Measurements from ENCODE around the gene IMPG2. TPM values are rescaled to one million over a fixed set of nuclear protein-coding genes. Genes with fewer than 3 reads are reported as not detected.

IMPG2 gene
- total RNA-seq (ENCODE audit: unreplicated experiment) = 0.74 TPM
- long read RNA-seq = 0 reads

DNA sequence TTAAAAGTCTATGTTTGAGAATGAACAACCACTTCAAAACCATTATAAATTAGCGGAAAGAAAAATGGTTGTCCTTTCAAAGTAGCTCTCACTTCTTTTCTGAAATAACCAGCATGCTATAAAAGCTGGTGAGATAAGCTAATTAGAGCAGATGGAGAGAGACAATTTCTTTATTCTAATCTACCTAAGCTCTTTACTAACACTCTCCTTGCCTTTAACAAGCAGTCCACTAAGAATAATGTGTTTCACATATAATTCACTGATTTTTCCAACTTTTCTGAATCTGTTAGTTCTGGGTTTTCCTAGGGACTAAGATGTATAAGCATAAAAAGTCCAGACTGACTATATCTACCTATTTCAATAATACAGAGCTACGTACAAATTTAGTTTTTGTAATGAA is at the start of gene IMPG2:
Gene IMPG2 (minus strand): TSS at position 101 of the 400 bp plus-strand sequence. CDS start 203 bp downstream, outside the sequence.
- H3K9me3 Mint-ChIP-seq (ENCODE audit: unreplicated experiment) = no peaks in the 10 kb centered on the region
- no peaks in the 10 kb centered on the region for H3K36me3 Mint-ChIP-seq (ENCODE audit: low read depth, unreplicated experiment)
- TF ChIP-seq, protein P1, sequence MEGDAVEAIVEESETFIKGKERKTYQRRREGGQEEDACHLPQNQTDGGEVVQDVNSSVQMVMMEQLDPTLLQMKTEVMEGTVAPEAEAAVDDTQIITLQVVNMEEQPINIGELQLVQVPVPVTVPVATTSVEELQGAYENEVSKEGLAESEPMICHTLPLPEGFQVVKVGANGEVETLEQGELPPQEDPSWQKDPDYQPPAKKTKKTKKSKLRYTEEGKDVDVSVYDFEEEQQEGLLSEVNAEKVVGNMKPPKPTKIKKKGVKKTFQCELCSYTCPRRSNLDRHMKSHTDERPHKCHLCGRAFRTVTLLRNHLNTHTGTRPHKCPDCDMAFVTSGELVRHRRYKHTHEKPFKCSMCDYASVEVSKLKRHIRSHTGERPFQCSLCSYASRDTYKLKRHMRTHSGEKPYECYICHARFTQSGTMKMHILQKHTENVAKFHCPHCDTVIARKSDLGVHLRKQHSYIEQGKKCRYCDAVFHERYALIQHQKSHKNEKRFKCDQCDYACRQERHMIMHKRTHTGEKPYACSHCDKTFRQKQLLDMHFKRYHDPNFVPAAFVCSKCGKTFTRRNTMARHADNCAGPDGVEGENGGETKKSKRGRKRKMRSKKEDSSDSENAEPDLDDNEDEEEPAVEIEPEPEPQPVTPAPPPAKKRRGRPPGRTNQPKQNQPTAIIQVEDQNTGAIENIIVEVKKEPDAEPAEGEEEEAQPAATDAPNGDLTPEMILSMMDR (IDR thresholded peaks at IDR 0.05; ENCODE audit: unreplicated experiment) = no peak
- no peaks in the 10 kb centered on the region for H3K4me1 Mint-ChIP-seq (ENCODE audit: unreplicated experiment)
- no peaks in the 10 kb centered on the region for H3K27me3 Mint-ChIP-seq (ENCODE audit: unreplicated experiment)
- H3K27ac Mint-ChIP-seq (ENCODE audit: unreplicated experiment) = no peak within 1 kb of the TSS
- no peak within 1 kb of the TSS for H3K4me3 Mint-ChIP-seq (ENCODE audit: unreplicated experiment)
- no peak for DNase-seq (ENCODE audit: low spot score)

DNA sequence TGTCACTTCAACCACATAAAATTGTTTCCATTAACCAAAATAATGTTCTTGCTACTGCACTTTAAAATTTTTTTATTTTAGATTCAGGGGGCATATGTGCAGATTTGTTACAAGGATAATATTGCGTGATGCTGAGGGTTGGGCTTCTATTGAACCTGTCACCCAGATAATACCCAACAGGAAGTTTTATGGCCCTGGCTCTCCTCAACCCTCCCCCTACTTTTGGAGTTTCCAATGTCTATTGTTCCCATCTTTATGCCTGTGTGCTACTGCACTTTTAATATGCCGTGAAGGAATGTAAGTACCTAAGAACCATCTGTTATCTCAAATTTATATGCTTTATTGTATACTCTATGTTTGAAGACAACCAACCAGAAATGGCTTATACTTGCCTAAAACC is 42.0 kb upstream of the IMPG2 start:
- DNase-seq (ENCODE audit: low spot score) = no peak
- peaks cover 13% of the 10 kb centered on the region for H3K36me3 Mint-ChIP-seq (ENCODE audit: low read depth, unreplicated experiment)
- H3K27me3 Mint-ChIP-seq (ENCODE audit: unreplicated experiment) = no peaks in the 10 kb centered on the region
- no peak overlapping the region for H3K27ac Mint-ChIP-seq (ENCODE audit: unreplicated experiment)
- TF ChIP-seq, protein P1 (IDR thresholded peaks at IDR 0.05; ENCODE audit: unreplicated experiment) = no peak
- H3K4me3 Mint-ChIP-seq (ENCODE audit: unreplicated experiment) = no peak overlapping the region
- H3K9me3 Mint-ChIP-seq (ENCODE audit: unreplicated experiment) = no peaks in the 10 kb centered on the region
- no peaks in the 10 kb centered on the region for H3K4me1 Mint-ChIP-seq (ENCODE audit: unreplicated experiment)

DNA sequence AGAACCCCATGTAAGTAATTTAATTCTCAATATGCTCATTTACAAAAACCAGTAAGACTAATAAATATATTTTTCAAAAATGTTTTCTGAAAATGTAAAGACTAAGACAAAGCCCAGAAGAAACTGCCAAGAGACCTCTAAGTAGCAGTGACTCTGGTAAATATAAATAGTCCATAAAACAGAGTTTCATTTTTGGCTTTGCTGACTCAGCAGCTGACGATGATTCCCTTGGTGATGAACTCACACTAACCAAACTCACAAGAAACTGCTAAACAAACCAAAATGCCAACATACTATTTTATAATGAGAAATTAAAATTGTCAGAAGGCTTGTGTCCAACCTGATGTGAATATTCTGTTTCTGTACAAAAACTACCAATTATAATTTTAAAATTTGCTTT is 31.5 kb upstream of the IMPG2 start:
- Mint-ChIP-seq H3K9me3 (ENCODE audit: unreplicated experiment) (no peaks in the 10 kb centered on the region), H3K36me3 (ENCODE audit: low read depth, unreplicated experiment) (no peaks in the 10 kb centered on the region), H3K4me3 (ENCODE audit: unreplicated experiment) (no peak overlapping the region), H3K4me1 (ENCODE audit: unreplicated experiment) (no peaks in the 10 kb centered on the region), H3K27ac (ENCODE audit: unreplicated experiment) (no peak overlapping the region), H3K27me3 (ENCODE audit: unreplicated experiment) (no peaks in the 10 kb centered on the region)
- no peak for DNase-seq (ENCODE audit: low spot score)
- TF ChIP-seq, protein P1 (IDR thresholded peaks at IDR 0.05; ENCODE audit: unreplicated experiment) = no peak

DNA sequence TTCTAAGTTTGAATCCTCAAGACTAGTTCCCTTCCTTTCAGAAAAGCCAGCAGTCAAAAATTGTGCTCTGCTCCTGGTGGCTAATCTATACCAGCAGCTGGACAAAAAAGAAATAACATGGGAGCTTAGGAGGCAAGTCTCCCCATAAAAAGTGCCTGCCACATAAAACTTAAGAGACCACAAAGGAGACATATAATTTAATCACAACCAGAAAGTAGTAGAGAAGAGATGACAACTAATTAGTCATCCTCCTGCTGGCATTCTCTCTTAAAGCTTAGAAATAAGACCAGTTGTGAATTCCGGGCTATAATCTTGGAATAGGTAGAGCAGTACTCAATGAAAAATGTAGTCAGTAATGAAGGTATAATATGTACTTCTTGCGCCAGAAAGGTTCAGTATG is 20.2 kb upstream of the IMPG2 start:
- no peak for DNase-seq (ENCODE audit: low spot score)
- H3K27me3 Mint-ChIP-seq (ENCODE audit: unreplicated experiment) = no peaks in the 10 kb centered on the region
- no peak overlapping the region for H3K27ac Mint-ChIP-seq (ENCODE audit: unreplicated experiment)
- H3K4me3 Mint-ChIP-seq (ENCODE audit: unreplicated experiment) = no peak overlapping the region
- peaks cover 11% of the 10 kb centered on the region for H3K4me1 Mint-ChIP-seq (ENCODE audit: unreplicated experiment)
- no peaks in the 10 kb centered on the region for H3K9me3 Mint-ChIP-seq (ENCODE audit: unreplicated experiment)
- TF ChIP-seq, protein P1 (IDR thresholded peaks at IDR 0.05; ENCODE audit: unreplicated experiment) = no peak
- peaks cover 5% of the 10 kb centered on the region for H3K36me3 Mint-ChIP-seq (ENCODE audit: low read depth, unreplicated experiment)

DNA sequence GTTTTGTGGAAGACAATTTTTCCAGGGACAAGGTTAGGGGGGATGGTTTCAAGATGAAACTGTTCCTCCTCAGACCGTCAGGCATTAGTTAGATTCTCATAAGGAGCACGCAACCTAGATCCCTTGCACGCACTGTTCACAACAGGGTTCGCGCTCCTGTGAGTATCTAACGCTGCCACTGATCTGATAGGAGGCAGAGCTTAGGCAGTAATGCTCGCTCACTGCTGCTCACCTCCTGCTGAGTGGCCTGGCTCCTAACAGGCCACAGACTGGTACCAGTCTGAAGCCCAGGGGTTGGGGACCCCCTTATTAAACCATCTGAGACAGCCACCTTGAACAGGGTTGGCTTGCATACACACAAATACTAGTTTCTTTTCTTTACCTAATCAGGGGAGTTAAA is 13.5 kb upstream of the IMPG2 start:
- H3K4me3 Mint-ChIP-seq (ENCODE audit: unreplicated experiment) = no peak overlapping the region
- no peaks in the 10 kb centered on the region for H3K9me3 Mint-ChIP-seq (ENCODE audit: unreplicated experiment)
- no peak overlapping the region for H3K27ac Mint-ChIP-seq (ENCODE audit: unreplicated experiment)
- TF ChIP-seq, protein P1 (IDR thresholded peaks at IDR 0.05; ENCODE audit: unreplicated experiment) = no peak
- no peaks in the 10 kb centered on the region for H3K27me3 Mint-ChIP-seq (ENCODE audit: unreplicated experiment)
- peaks cover 11% of the 10 kb centered on the region for H3K4me1 Mint-ChIP-seq (ENCODE audit: unreplicated experiment)
- H3K36me3 Mint-ChIP-seq (ENCODE audit: low read depth, unreplicated experiment) = peaks cover under 1% of the 10 kb centered on the region
- DNase-seq (ENCODE audit: low spot score) = no peak

All from endothelial cell (in vitro differentiated cells).